GM18951 (cell line): ENCODE data around the gene CASQ1.

Experiments
- POLR2A ChIP-seq: IDR thresholded peaks from 4 replicates; pipeline ENCODE4 v1.6.1; 2011; ENCODE audit warnings: mild to moderate bottlenecking; ENCODE audit not compliant: insufficient read length, insufficient read depth; ENCODE audit errors: extremely low read depth
- in situ Hi-C: fragments of 300-500 bp; cut with MboI; formaldehyde crosslinking; loops from one replicate; pipeline ENCODE4 v1.12.0; 2022; ENCODE audit warnings: low sequenced_read_pairs, mixed read lengths, inconsistent platforms; ENCODE audit not compliant: unreplicated experiment

The CASQ1 gene

GRCh38 chr1:160200786-160201185, 10.4 kb downstream of the CASQ1 start:
- in situ Hi-C loops, result no loop called here

DNA sequence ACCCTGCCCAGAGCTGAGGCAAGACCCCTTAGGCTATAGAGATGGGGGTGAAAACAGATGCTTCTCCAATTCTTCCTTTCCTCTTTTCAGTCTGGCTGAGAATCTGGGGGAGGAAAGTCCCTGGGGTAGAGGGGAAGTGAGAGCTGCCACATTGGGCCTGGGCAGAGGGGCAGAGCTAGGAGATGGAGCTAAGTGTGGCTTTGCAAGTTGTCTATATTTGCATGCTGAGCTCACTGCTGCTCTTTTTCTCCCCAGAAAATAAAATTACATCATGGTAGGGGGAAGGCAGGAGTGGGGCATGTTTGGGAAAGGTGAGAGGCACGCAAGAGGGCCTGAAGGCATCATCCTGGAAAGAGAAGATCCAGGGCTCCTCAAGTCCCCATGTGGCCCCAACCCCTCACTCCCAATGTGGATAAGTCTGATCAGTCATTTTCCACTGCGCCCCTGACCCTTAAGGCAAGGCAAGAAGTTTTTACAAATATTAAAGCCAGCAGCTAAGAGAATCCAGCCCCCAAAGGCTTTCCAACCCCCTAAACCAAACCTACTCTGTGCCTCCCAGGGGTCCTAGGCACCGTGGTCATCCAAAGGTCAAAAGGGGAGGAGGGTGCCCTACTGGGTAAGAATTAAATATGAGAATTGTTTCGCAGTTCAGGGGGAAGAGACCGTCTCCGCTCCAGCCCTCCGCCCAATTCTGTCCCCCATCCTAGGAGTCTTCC, 14.3 kb downstream of the CASQ1 start:
- in situ Hi-C loops, result no loop called here
- peak; percentile 43 for TF ChIP-seq POLR2A

More at GRCh38 chr1:160200786-160201185, 10.4 kb downstream of the CASQ1 start:
- no peak for TF ChIP-seq POLR2A

- in situ Hi-C loops, result no loop called here
- TF ChIP-seq POLR2A, result peak; percentile 65
Measured at GRCh38 chr1:160205242-160206035, 15.1 kb downstream of the CASQ1 start, which contains the start of gene PEA15. Gene PEA15 (plus strand): TSS chr1:160205384. CDS start chr1:160211545, 6,161 bp downstream.

- in situ Hi-C loops, result no loop called here
Measured at GRCh38 chr1:160206036-160206389, 15.6 kb downstream of the CASQ1 start.

DNA sequence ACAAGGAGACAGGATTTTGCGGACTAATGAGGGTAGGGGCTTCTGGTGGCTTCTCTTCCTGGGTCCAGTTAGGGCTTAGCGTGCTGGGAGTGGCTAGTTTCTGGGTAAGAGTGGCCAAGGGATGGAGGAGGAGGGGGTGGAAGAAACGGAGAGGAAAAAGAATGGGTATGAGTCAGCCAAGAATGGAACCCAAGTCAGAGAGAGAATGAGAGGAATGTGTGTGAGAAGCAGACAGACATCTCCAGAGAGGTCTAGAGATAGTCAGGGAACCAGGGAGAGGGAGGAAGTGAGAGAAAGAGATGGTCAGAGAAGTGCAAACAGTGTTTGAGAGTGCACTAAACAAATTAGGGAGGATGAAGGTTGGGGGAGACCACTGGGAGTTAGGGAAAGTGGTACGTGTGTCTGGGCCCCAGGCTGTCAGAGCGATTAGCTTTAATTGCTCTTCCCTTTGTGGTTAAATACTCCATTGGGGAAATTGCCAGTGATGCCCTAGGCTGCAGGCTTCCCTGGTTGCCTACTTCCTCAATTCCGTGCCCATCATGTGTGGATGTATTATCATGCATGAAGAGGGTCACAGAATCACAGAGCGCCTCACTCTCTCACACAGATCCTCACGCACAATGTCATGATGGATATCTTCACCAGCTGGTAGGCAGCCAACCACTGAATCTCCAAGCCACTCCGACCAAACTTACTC, 16.2 kb downstream of the CASQ1 start:
- in situ Hi-C loops, result no loop called here
- no peak for TF ChIP-seq POLR2A

More at GRCh38 chr1:160206036-160206389, 15.6 kb downstream of the CASQ1 start:
- no peak for TF ChIP-seq POLR2A

DNA sequence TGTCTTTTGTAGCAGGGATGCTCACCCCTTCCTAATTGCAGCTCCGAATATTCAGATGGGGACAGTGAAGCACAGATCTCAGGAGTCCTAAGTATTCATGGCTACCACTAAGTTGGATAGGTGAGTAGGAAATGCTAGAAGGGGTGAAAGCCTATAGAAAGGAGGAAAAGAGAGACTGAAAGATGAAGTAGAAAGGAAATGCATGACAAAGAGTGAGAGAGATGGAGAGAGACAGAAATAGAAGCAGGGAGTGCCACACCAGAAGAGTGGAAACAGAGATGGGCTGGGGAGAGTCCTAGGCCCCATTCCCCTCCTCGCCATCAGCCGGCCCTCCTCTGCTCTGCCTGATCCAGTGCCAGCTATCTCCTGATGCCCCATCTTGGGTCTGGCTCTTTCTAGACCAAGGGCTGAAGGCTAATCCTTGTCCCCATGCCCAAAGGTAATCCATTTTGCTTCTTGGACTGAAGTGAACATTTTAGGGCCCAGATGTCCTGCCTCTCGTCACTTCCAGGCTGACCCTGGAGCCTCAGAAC, 16.8 kb downstream of the CASQ1 start:
- TF ChIP-seq POLR2A, result no peak
- in situ Hi-C loops, result no loop called here

DNA sequence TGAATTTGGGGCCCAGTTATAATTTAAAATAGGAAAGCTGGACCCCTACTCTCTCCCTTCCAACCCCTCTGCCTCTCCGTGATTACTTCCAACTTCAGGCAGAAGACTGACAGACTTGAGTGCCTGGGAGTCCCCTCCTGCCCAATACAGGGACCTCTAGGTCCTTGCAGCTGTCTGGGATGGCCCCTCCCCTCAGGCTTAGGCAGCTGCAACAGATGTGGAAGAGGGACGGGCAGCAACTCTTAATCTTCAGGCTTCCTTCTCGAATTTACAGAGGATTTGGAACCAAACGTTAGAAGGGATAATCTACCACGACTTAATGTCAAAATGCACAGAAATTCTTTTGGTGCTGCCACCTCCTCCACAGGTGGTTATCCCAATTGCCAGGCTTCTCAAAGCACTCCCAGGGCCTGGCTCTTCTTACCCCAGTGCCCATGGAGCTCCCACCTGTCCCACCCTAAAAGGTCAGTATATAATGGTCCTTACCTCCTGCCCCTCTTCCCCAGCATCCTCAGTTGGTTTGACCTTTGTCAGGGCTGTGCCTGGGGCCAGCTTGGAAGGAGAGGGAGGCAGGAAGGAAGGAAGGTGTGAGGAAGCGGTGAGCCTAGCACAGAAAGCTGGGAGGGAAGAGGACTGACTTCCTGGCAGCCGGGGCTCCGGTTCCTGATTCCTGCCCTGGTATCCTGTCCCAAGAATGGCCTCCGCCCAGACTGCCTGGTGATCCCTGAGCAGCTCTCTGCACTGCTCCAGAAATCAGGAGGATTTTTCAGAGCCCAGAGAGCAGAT, 17.6 kb downstream of the CASQ1 start:
- in situ Hi-C loops, result no loop called here
- TF ChIP-seq POLR2A, result no peak

DNA sequence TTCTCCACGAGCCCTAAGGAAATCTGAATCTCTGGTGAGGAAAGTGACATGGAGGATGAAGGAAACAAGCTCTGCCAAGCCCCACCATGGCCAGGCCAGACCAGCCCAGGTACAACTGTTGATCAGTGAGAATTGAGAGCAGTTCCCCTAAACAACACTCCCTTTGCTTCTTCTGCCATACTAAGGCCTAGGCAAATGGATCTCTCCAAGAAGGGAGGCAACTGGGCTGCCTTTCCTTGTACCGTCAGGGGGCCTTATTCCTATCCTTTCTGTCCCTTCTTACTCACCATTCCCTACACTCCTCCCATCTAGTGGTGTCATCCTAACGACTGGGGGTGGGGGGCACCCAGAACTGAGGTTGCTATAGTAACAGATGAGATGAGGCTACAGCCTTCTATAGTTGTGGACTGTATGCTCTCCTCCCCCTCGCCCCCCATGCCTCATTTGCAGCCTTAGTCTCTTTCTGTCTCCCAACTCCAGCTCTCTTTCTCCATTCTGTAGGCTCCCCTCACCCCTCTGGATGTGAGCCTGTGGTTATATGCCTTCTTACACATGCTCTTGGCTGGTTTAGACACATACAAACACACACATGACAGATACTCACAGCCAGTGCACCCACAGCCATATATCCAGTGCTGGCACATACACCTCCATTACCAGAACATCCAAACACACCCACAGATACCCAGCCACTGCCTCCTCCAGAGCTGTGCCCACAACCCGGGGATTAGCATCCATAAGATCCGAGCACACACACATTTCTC, 18.4 kb downstream of the CASQ1 start:
- in situ Hi-C loops, result no loop called here
- TF ChIP-seq POLR2A, result no peak

- in situ Hi-C loops, result no loop called here
Measured at GRCh38 chr1:160209321-160210046, 19.1 kb downstream of the CASQ1 start.

DNA sequence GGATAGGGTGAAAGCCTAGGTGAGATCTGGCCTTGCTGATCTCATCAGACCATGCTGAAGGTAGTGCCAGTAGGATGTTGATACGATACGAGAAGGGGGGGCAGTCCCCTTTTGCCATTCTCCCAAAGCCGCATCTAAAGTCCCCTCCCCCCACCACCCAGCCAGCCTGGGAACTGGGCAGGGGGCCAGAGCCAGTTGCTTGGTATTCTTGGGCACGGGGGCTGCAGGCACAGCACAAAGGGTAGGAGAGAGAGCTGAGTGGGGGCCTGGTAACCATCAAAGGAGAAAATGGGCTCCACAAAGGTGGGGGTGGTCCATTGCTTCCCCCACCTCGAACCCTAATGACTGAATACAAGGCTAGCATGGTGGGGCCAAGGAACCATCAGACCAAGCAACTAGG, 20.2 kb downstream of the CASQ1 start:
- in situ Hi-C loops, result no loop called here
- no peak for TF ChIP-seq POLR2A

More at GRCh38 chr1:160209321-160210046, 19.1 kb downstream of the CASQ1 start:
- no peak for TF ChIP-seq POLR2A
